Natural killer cell (primary cell): ENCODE data around the gene PRKG1. TPM values are rescaled to one million over a fixed set of nuclear protein-coding genes. Genes with fewer than 3 reads are reported as not detected.

Experiments used
- ATAC-seq, 3 donors: fragments of 150-1000 bp in 2 of 3; fragments of 200-7000 bp in 1 of 3; cut with Tn5 transposase; 1 replicate in 1 of 3; 2 replicates in 2 of 3; pipeline ENCODE4 v1.10.0; 2021; ENCODE audit warnings: mild to moderate bottlenecking in 2 of 3, moderate library complexity in 2 of 3
- DNase-seq, 2 donors: peaks; one replicate each; pipeline versions ENCODE4 v3.0.0 to v3.0.0-alpha.2; 2013 to 2021; ENCODE audit warnings: mixed read lengths in 1 of 2
- H3K27ac ChIP-seq: one replicate; pipeline ENCODE4 v1.5.1; 2013; ENCODE audit warnings: mild to moderate bottlenecking, low read length
- H3K27me3 ChIP-seq: one replicate; pipeline ENCODE4 v1.6.1; 2013; ENCODE audit warnings: low read length; ENCODE audit not compliant: control insufficient read depth, insufficient read depth
- H3K36me3 ChIP-seq: one replicate; pipeline ENCODE4 v1.6.1; 2013; ENCODE audit warnings: low read length; ENCODE audit not compliant: control insufficient read depth, insufficient read depth
- H3K4me1 ChIP-seq: one replicate; pipeline ENCODE4 v1.6.1; 2013; ENCODE audit warnings: low read length; ENCODE audit not compliant: control insufficient read depth, insufficient read depth
- H3K4me3 ChIP-seq: one replicate; pipeline ENCODE4 v1.5.1; 2013; ENCODE audit warnings: low read length
- H3K9me3 ChIP-seq: one replicate; pipeline ENCODE4 v1.6.1; 2013; ENCODE audit warnings: low read length; ENCODE audit not compliant: control insufficient read depth, insufficient read depth
- H3K27ac Mint-ChIP-seq, 2 donors: one replicate each; pipeline ENCODE4 v1.8.0; 2022; ENCODE audit warnings: mild to moderate bottlenecking in 2 of 2, mixed read lengths in 2 of 2, moderate library complexity in 1 of 2
- H3K27me3 Mint-ChIP-seq, 2 donors: one replicate each; pipeline ENCODE4 v1.8.0; 2022; ENCODE audit warnings: low read depth in 2 of 2, mixed read lengths in 2 of 2
- H3K36me3 Mint-ChIP-seq: one replicate; pipeline ENCODE4 v1.8.0; 2022; ENCODE audit warnings: mixed read lengths
- H3K4me1 Mint-ChIP-seq, 2 donors: one replicate each; pipeline ENCODE4 v1.8.0; 2022; ENCODE audit warnings: mixed read lengths in 2 of 2
- H3K4me3 Mint-ChIP-seq: one replicate; pipeline ENCODE4 v1.8.0; 2022; ENCODE audit warnings: mild to moderate bottlenecking, moderate library complexity, mixed read lengths
- H3K9me3 Mint-ChIP-seq, 2 donors: one replicate each; pipeline ENCODE4 v1.8.0; 2022; ENCODE audit warnings: mixed read lengths in 2 of 2
- CTCF ChIP-seq: fragments of 200-600 bp; IDR thresholded peaks from one replicate; pipeline ENCODE4 v1.8.0; 2022; ENCODE audit warnings: antibody characterized with exemption
- WGBS: methylation state at CpG from one replicate; pipeline ENCODE4 v1.1.7; 2013; ENCODE audit warnings: missing lambda C conversion rate; ENCODE audit not compliant: insufficient coverage; 5-methylcytosine and 5-hydroxymethylcytosine counted together
- intact Hi-C: fragments of 100-400 bp; cut with micrococcal nuclease; formaldehyde crosslinking; loops from one replicate; pipeline ENCODE4 v1.14.2; 2022
- total RNA-seq, 4 donors: library from RNA; stranded (reverse); fragments of 120-200 nt in 1 of 4; gene quantifications; one replicate each; pipeline versions ENCODE4 v1.2.3 to v1.2.4, GENCODE V29; 2013 to 2022

Gene PRKG1
- total RNA-seq, 3 donors from 2014 or later (not counting 1 experiment from before 2014, with no cell fraction given), result 0.23 to 0.41 (median 0.35) TPM

- H3K27ac ChIP-seq, result no peak overlapping the region
- H3K4me3 ChIP-seq, result no peak overlapping the region
- intact Hi-C loops, result no loop called here
- Mint-ChIP-seq H3K4me3 (no peak overlapping the region), H3K4me1 (no peaks in the 10 kb centered on the region), H3K9me3 (no peaks in the 10 kb centered on the region), H3K27me3 (peaks cover 6 to 7% of the 10 kb centered on the region in 2 donors), H3K36me3 (no peaks in the 10 kb centered on the region), H3K27ac (no peak overlapping the region)
- TF ChIP-seq CTCF, result no peak
- H3K36me3 ChIP-seq, result no peaks in the 10 kb centered on the region
- ATAC-seq, result no peak
- no peak for DNase-seq
- H3K9me3 ChIP-seq, result no peaks in the 10 kb centered on the region
- 89% methylated on average over 2 of the region's 2 CpGs for WGBS
- no peaks in the 10 kb centered on the region for H3K4me1 ChIP-seq
- no peaks in the 10 kb centered on the region for H3K27me3 ChIP-seq
Observed at GRCh38 chr10:51369903-51370302, 295.6 kb downstream of the PRKG1 start.

GRCh38 chr10:51371743-51372142 is 297.5 kb downstream of the PRKG1 start:
- peaks cover 0 to 3% of the 10 kb centered on the region in 2 donors for H3K27me3 Mint-ChIP-seq
- intact Hi-C loops, result no loop called here
- no peak overlapping the region for H3K4me3 ChIP-seq
- no peaks in the 10 kb centered on the region for H3K4me1 Mint-ChIP-seq
- H3K9me3 Mint-ChIP-seq, result no peaks in the 10 kb centered on the region
- no peak for DNase-seq
- H3K27ac ChIP-seq, result no peak overlapping the region
- no peaks in the 10 kb centered on the region for H3K36me3 ChIP-seq
- no peak for ATAC-seq
- no peaks in the 10 kb centered on the region for H3K9me3 ChIP-seq
- H3K27ac Mint-ChIP-seq, result no peak overlapping the region
- 81% methylated on average over 1 of the region's 2 CpGs for WGBS
- H3K4me1 ChIP-seq, result no peaks in the 10 kb centered on the region
- H3K4me3 Mint-ChIP-seq, result no peak overlapping the region
- TF ChIP-seq CTCF, result no peak
- no peaks in the 10 kb centered on the region for H3K27me3 ChIP-seq
- H3K36me3 Mint-ChIP-seq, result no peaks in the 10 kb centered on the region

GRCh38 chr10:51375790-51376189 is 301.5 kb downstream of the PRKG1 start:
- H3K36me3 Mint-ChIP-seq, result no peaks in the 10 kb centered on the region
- no peaks in the 10 kb centered on the region for H3K9me3 ChIP-seq
- no peak overlapping the region for H3K4me3 Mint-ChIP-seq
- DNase-seq, result no peak
- H3K27me3 ChIP-seq, result no peaks in the 10 kb centered on the region
- no peaks in the 10 kb centered on the region for H3K9me3 Mint-ChIP-seq
- H3K4me1 Mint-ChIP-seq, result no peaks in the 10 kb centered on the region
- H3K36me3 ChIP-seq, result no peaks in the 10 kb centered on the region
- no peak overlapping the region for H3K27ac Mint-ChIP-seq
- no peak for TF ChIP-seq CTCF
- H3K27me3 Mint-ChIP-seq, result no peaks in the 10 kb centered on the region
- ATAC-seq, result no peak
- 56% methylated on average over 1 of the region's 2 CpGs for WGBS
- no peaks in the 10 kb centered on the region for H3K4me1 ChIP-seq
- H3K4me3 ChIP-seq, result no peak overlapping the region
- H3K27ac ChIP-seq, result no peak overlapping the region
- intact Hi-C loops, result no loop called here
